Non-pigmented ciliary epithelial cell (primary cell): Measurements from ENCODE around the gene MEGF8.
A peak's percentile ranks its signal among the peaks of the same experiment; 100 is the strongest.

Source experiments
- DNase-seq: peaks from one replicate; pipeline ENCODE4 v3.0.0-alpha.2; 2010; ENCODE audit warnings: low read depth

Gene MEGF8

DNA sequence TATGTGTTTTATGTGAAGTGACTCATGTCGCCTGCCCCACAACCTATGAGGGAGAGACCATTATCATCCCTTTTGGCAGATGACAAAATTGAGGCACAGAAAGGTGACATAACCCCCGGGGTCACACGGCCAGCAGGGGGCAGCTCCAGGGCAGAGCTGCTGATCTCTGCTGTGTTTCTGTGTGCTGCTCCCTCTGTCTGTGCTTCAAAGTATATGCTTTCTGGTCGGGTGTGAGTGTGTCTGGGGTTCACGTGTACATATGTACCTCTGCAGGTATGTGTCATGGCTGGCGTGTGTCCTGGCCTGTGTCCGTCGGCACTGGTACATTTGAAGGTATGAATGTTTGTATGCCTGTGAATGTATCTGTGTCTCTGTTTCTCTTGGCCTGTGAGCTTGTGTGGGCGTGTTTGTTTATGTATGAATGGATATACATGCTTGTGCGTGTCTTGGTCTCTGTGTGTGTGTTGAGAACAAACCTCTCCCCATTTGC lies 94.7 kb downstream of the MEGF8 start:
- no peak for DNase-seq

DNA sequence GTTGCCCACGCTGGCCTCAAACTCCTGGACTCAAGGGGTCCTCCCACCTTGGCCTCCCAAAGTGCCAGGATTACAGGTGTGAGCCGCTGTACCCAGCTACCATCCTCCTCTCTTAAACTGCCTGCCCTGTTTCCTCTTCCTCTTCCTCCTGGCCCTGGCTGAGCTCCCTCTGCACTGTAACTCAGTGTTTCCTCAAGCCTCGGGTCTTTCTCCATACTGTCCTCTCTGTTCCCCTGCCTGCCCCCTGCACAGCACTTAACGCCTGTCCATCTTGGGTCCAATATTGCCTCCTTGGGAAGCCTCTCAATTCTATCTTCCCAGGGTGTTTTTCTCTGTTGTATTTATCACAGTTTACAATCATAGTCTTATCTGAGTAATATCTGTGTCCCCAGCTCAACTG lies 95.7 kb downstream of the MEGF8 start:
- DNase-seq: no peak

DNA sequence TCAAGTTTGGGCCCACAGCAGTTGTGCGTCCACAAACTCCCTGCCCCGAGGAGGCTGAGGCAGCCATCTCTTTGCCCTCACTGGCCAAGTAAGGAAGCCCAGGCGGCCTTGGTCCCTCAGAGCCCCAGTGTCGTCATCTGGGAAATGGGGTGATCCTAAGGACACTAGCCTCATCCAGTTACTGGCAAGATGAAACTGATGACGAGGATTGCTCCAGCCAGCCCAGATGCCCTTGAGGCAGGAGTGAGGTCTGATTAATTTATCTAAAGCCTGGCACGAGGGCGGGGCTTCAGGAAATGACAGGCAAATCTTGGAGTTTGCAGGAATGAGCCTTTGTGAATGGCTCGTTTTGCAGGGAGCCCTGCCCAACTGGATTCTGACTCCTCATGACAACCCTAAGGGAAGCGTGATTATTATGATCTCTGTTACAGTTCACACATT lies 96.2 kb downstream of the MEGF8 start:
- DNase-seq: no peak

DNA sequence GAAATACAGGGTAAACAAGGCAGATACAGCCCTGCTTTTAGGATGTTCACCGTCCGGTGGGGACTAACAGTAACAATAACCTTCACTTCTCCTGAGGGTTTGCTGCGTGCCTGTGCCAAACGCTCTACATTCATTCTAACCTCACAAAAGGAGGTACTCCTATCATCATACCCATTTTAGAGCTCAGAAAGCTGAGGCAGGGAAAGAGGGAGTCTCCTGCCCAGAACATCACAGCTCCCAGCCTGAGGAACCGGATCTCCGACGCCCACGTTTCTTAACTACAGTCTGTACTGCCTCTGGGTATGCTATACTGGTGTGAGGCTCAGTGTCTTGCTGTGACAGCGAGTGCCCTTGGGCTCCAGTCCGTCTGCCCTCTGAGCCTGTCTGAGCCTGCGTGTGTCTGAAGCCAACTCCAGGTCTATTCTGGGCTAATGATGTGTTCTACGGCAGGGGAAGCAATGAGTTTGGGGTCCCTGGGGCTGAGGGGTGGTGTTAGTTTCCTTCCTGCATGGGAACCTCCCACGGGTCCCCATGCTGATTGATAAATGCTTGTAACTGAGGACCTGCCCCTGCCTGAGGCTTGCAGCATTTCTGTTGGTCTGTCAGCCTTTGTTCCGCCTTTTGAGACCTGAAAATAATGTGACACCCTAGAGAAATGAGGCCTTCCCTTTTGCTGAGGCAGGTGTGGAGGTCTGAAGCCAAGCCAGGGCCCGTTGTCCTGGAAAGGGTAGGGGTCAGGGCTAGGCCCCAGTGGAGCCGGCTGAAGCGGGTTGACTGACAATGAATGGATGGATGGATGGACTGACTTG lies 96.9 kb downstream of the MEGF8 start:
- no peak for DNase-seq

DNA sequence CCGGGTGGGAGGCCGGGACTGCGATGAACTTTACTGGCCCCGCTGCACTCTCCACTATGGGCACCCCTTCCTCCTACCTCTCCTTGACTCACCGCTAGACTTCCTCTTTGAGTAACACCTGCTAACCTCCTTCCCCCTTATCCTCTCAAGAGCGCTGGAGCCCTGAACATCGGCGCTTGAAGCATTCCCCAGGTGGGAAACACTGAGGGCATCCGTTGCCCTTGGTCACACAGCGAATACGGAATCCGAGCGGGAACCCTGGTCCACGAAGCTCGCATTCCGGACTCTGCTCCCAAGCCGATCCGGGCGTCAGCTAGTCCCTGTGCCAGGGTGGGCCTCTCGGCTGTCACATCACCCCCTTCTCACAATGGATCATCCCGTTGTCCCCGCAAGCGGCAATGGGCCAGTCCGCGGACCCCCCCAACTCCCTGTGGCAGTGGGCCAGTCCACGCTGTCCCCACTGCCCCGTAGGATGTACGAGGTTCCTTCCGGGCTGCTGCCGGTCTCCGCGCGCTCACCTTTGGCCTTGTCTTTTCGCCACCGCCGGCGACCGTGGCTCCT lies 97.5 kb downstream of the MEGF8 start:
- DNase-seq: no peak

DNA sequence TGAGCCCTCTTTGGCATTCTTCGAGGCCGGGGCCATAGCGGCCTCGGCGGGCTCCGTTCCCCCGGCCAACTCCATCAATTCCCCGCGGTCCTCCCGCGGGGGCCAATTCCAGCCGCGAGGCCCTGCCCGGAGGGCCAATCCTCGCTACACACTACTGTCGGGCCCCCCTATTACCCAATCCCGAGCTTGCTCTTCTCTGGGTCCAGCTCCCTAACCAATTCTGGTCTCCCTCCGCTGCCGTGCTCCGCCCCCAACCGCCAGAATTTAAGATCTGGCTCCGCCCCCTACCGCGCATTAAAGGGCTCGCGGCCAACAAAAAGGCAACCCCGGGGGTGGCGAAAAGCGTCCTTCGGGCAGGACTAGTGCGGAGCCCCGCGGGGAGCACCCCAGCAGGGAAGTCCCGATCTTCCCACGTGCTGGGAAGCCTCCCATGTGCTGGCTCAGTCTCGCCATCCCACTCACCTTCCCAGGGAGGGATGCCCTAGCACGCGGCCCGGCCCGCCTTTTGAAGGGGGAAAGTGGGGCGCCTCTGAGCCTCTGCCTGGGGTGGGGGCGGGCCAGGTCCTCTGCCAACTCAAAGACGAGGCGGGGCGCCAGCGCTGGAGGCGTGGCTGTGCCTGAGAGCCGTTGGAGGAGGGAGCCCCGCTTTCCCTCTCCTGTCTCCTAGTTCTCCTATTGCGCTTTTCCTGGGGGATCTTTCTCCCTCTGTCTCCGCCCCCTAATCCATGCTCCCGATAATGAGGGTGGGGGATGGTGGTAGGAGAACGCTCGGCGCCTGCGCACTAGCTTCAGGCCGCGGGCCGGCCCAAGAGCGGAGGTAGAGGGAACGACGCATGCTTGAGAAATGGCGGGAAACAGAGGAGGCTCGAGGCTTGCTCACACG lies 98.3 kb downstream of the MEGF8 start:
- peak; percentile 73 for DNase-seq

DNA sequence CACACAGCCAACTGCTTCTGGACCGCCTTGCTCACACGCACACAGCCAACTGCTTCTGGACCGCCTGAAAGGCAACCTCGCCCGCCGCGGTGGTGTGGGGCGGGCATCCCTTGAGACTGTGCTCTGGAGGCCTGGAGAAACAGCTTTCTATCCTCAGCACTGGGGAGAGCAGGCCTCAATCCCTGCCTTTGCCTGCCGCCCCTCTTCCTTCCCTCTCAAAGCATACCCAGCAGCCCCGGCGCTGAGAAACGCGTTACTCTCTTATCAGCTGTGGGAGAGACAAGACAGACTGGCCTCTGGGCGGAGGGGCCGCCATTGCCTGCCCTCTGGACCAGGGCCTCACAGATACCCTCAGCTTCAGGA lies 98.9 kb downstream of the MEGF8 start:
- no peak for DNase-seq

DNA sequence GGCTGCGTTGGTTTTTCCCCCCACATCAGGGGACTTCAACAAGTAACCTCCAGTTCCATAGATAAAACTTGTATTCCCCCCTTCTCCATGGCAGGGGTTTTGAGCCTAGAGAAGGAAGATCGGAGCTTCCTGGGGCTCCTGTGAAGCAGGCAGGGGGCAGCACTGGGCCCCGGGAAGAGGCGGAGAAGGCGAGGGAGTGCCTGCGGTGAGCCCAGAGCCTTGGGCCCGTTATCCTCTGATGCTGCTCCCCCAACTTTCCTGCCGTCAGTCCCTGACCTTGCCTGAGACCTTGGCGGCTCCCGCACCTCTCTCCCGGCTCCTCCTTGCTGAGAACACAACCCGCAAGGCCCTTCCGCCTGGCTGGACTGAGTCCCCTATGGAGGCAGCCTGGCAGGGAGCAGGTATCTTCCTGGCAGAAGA lies 99.3 kb downstream of the MEGF8 start:
- DNase-seq: no peak

DNA sequence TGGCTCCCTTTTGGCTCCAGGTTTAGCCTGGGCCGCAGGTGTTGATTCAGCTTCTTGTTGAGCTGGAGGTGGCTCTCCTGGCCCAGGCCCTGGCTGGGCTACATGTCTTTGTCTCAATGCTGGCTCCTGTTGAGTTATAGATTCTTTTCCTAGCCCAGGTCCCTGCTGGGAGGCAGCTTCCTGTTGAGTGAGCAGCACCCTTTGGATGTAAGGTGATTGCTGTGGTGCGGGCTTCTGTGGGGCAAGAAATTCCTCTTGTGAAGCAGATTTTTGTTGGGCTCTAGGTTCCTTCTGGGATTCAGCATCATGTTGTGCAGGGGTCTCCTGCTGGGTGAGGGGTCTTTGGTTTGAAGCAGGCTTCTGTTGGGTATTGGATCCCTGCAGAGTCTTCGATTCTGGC lies 101.2 kb downstream of the MEGF8 start:
- DNase-seq: no peak

DNA sequence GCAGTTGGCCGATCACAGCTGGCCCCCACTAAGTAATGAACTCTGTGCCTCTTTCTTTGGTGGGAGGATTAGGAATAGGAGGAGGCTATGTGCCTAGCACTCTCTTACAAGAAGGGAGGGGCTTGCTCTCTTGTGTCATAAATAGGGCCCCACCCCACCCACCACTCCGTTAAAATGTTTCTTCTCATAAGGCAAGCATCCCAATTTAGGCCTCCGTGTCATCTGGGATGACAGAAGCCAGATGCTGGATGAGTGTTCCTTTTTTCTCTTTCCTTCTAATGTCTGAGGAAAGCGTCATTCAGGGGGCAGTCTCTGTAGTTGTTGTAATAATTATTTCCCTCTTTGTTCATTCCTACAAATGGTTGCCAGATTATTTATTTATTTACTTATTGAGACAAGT lies 101.9 kb downstream of the MEGF8 start, which contains the start of gene LIPE:
Gene LIPE, minus strand, starts transcription at position 76 of the 400 bp plus-strand sequence. CDS start 239 bp downstream, outside the sequence.
- DNase-seq: no peak
